ENCODE results near the gene TCN1. TPM values are rescaled to one million over a fixed set of nuclear protein-coding genes. Genes with fewer than 3 reads are reported as not detected.

The TCN1 gene
- total RNA-seq, 1 donor from 2014 or later: not detected

- peak; percentile 80 for DNase-seq (ENCODE audit: low read depth in 2 of 2)
These were observed 55.9 kb downstream of the TCN1 start, which contains the start of gene MRPL16 for GRCh38 chr11:59810189-59810910. MRPL16 (minus strand) TSS chr11:59810778; CDS start chr11:59810658, 120 bp downstream.

GRCh38 chr11:59807047-59807610 is 59.2 kb downstream of the TCN1 start:
- peak in 1 of 2 donors; percentile 50 for DNase-seq (ENCODE audit: low read depth in 2 of 2)

GRCh38 chr11:59804061-59804460 is 62.2 kb downstream of the TCN1 start:
- DNase-seq (ENCODE audit: low read depth in 2 of 2): no peak

Other genes starting within 250 kb of the TCN1 start
- 4.2 and 10.1 TPM in 2 replicates for gene PATL1, start 197.4 kb downstream of the TCN1 start, total RNA-seq
- not detected in 2 replicates for gene OR10V1, start 152.6 kb downstream of the TCN1 start, total RNA-seq
- 62.4 and 102 TPM in 2 replicates for gene STX3, start 111.1 kb downstream of the TCN1 start, total RNA-seq
- gene MRPL16, start 55.7 kb downstream of the TCN1 start, total RNA-seq: 20.2 and 29.3 TPM in 2 replicates
- gene CBLIF, start 21.0 kb downstream of the TCN1 start, total RNA-seq: not detected in 2 replicates
- 0.13 TPM in 2 replicates for gene OOSP3, start 12.3 kb upstream of the TCN1 start, total RNA-seq
- gene OOSP1, start 71.9 kb upstream of the TCN1 start, total RNA-seq: 0.13 TPM in 1 of 2 replicates, not detected in the other
- gene OOSP4A, start 97.5 kb upstream of the TCN1 start, total RNA-seq: not detected in 2 replicates
- gene OOSP4B, start 150.7 kb upstream of the TCN1 start, total RNA-seq: not detected in 2 replicates
- not detected in 2 replicates for gene OOSP2, start 173.9 kb upstream of the TCN1 start, total RNA-seq
- not detected in 2 replicates for gene MS4A3, start 190.2 kb upstream of the TCN1 start, total RNA-seq
- not detected in 2 replicates for gene MS4A2, start 222.2 kb upstream of the TCN1 start, total RNA-seq